Tongue (tissue), 2 donors: ENCODE measurements around the gene BRD1. TPM values are rescaled to one million over a fixed set of nuclear protein-coding genes. Genes with fewer than 3 reads are reported as not detected.

Experiments
- DNase-seq: peaks from one replicate; pipeline ENCODE4 v3.0.0-alpha.2; 2015
- total RNA-seq: library from RNA; depleted of rRNA; stranded (reverse); fragments of >200 nt; gene quantifications from one replicate; pipeline ENCODE4 v1.2.3, GENCODE V29; 2014

The BRD1 gene
- total RNA-seq, 1 donor from 2014 or later = 42.8 TPM

- DNase-seq = no peak
These were observed 75.6 kb downstream of the BRD1 start for GRCh38 chr22:49751966-49752597.

- DNase-seq = no peak
These were observed 76.2 kb downstream of the BRD1 start for GRCh38 chr22:49751318-49751965.

GRCh38 chr22:49749885-49750510 is 77.7 kb downstream of the BRD1 start:
- no peak for DNase-seq

- no peak for DNase-seq
These were observed 78.4 kb downstream of the BRD1 start for GRCh38 chr22:49749227-49749626.

GRCh38 chr22:49748514-49748913 is 79.2 kb downstream of the BRD1 start:
- DNase-seq = no peak

GRCh38 chr22:49747716-49748115 is 80.0 kb downstream of the BRD1 start:
- DNase-seq = no peak

- DNase-seq = no peak
These were observed 80.5 kb downstream of the BRD1 start for GRCh38 chr22:49747130-49747529.

GRCh38 chr22:49746065-49746464 is 81.6 kb downstream of the BRD1 start:
- no peak for DNase-seq

GRCh38 chr22:49740242-49740641 is 87.4 kb downstream of the BRD1 start:
- no peak for DNase-seq

- no peak for DNase-seq
These were observed 88.5 kb downstream of the BRD1 start for GRCh38 chr22:49739138-49739537.

GRCh38 chr22:49738566-49738965 is 89.1 kb downstream of the BRD1 start:
- DNase-seq = no peak

GRCh38 chr22:49738006-49738405 is 89.7 kb downstream of the BRD1 start:
- DNase-seq = no peak

GRCh38 chr22:49737101-49737551 is 90.5 kb downstream of the BRD1 start:
- DNase-seq = no peak

- no peak for DNase-seq
These were observed 91.1 kb downstream of the BRD1 start for GRCh38 chr22:49736538-49736937.

GRCh38 chr22:49735901-49736421 is 91.7 kb downstream of the BRD1 start:
- peak; percentile 71 for DNase-seq

GRCh38 chr22:49735411-49735900 is 92.2 kb downstream of the BRD1 start:
- DNase-seq = peak; percentile 79

GRCh38 chr22:49734882-49735281 is 92.8 kb downstream of the BRD1 start:
- no peak for DNase-seq

- DNase-seq = no peak
These were observed 93.3 kb downstream of the BRD1 start for GRCh38 chr22:49734390-49734789.

- no peak for DNase-seq
These were observed 94.0 kb downstream of the BRD1 start for GRCh38 chr22:49733631-49734030.

GRCh38 chr22:49730656-49731055 is 97.0 kb downstream of the BRD1 start:
- DNase-seq = no peak

GRCh38 chr22:49728570-49729271 is 99.0 kb downstream of the BRD1 start:
- DNase-seq = no peak

- no peak for DNase-seq
These were observed 99.6 kb downstream of the BRD1 start for GRCh38 chr22:49727881-49728569.
